DND-41 (cell line): Measurements from ENCODE around the gene GCH1.

Source experiments
- EZH2 ChIP-seq: IDR thresholded peaks from 3 replicates; pipeline ENCODE4 v1.6.1; 2012; ENCODE audit warnings: borderline replicate concordance, low read depth, mild to moderate bottlenecking, moderate library complexity, low read length, inconsistent platforms; ENCODE audit not compliant: severe bottlenecking
- TF ChIP-seq, protein P1 (sequence below): IDR thresholded peaks from 2 replicates; pipeline ENCODE4 v1.5.1; 2012; ENCODE audit warnings: borderline replicate concordance, low read length, moderate library complexity, mild to moderate bottlenecking; ENCODE audit not compliant: poor library complexity, severe bottlenecking; ENCODE audit errors: extremely low read depth

DNA sequence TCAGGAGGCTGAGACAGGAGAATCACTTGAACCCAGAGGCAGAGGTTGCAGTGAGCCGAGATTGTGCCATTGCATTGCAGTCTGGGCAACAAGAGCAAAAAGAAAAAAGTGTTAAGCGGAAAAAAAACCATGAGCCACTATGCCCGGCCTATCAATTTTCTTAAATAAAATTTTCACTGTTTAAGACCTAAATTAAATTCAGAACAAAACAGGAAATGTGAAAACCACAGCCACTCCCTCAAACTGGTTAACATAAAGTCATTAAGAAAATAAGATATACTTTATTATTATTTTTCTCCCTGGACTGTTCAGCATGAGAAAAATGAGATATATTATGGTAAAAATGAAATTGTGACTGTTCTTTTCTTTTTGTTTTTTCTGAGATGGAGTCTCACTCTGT, 44.6 kb upstream of the GCH1 start:
- TF ChIP-seq, protein P1, sequence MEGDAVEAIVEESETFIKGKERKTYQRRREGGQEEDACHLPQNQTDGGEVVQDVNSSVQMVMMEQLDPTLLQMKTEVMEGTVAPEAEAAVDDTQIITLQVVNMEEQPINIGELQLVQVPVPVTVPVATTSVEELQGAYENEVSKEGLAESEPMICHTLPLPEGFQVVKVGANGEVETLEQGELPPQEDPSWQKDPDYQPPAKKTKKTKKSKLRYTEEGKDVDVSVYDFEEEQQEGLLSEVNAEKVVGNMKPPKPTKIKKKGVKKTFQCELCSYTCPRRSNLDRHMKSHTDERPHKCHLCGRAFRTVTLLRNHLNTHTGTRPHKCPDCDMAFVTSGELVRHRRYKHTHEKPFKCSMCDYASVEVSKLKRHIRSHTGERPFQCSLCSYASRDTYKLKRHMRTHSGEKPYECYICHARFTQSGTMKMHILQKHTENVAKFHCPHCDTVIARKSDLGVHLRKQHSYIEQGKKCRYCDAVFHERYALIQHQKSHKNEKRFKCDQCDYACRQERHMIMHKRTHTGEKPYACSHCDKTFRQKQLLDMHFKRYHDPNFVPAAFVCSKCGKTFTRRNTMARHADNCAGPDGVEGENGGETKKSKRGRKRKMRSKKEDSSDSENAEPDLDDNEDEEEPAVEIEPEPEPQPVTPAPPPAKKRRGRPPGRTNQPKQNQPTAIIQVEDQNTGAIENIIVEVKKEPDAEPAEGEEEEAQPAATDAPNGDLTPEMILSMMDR, result no peak
- TF ChIP-seq EZH2, result no peak
